OCI-LY1 (cell line): ENCODE measurements around the gene CPT2.

Experiments
- EZH2 ChIP-seq: fragments of 200-600 bp; sonication (generic), shearing (Covaris generic); IDR thresholded peaks from 2 replicates; pipeline ENCODE4 v1.8.0; 2017; ENCODE audit warnings: borderline replicate concordance, mixed run types, mild to moderate bottlenecking, antibody characterized with exemption, low read length, moderate library complexity, mixed read lengths
- TF ChIP-seq, protein P1 (sequence below): fragments of 200-600 bp; sonication (generic), shearing (Covaris generic); IDR thresholded peaks from 2 replicates; pipeline ENCODE4 v1.5.1; 2017; ENCODE audit warnings: mild to moderate bottlenecking, antibody characterized with exemption, low read length, moderate library complexity, mixed read lengths

DNA sequence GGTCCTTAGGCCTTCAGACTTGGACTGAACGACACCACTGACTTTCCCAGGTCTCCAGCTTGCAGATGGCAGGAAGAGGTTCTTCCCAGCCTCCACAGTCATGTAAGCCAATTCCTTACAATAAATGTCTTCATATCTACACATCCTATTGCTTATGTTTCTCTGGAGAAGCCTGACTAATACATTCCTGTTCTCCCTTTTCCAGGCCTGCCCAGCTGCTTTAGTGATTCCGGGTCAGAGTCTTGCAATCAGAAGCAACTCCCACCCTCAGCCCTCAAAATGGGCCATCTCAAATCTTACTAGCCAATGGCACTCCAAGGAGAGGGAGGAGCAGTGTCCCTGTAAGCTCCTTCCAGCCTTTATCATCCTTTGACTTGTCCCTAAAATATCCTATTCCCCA is 16.4 kb upstream of the CPT2 start:
- TF ChIP-seq, protein P1, sequence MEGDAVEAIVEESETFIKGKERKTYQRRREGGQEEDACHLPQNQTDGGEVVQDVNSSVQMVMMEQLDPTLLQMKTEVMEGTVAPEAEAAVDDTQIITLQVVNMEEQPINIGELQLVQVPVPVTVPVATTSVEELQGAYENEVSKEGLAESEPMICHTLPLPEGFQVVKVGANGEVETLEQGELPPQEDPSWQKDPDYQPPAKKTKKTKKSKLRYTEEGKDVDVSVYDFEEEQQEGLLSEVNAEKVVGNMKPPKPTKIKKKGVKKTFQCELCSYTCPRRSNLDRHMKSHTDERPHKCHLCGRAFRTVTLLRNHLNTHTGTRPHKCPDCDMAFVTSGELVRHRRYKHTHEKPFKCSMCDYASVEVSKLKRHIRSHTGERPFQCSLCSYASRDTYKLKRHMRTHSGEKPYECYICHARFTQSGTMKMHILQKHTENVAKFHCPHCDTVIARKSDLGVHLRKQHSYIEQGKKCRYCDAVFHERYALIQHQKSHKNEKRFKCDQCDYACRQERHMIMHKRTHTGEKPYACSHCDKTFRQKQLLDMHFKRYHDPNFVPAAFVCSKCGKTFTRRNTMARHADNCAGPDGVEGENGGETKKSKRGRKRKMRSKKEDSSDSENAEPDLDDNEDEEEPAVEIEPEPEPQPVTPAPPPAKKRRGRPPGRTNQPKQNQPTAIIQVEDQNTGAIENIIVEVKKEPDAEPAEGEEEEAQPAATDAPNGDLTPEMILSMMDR: no peak
- TF ChIP-seq EZH2: no peak
